NCI-H510A treated with DMSO at 0.1 percent for 48 hours (cell line): ENCODE results near the gene LPGAT1.
"Not testable (repeated sequence)": the region's sequence is repeated elsewhere in the genome, so short reads cannot be mapped to it uniquely, and the experiment has no call there.

Experiments used
- DNase-seq: peaks from one replicate; lab custom pipeline; 2025; lab: John Stamatoyannopoulos, UW

Gene LPGAT1, protein sequence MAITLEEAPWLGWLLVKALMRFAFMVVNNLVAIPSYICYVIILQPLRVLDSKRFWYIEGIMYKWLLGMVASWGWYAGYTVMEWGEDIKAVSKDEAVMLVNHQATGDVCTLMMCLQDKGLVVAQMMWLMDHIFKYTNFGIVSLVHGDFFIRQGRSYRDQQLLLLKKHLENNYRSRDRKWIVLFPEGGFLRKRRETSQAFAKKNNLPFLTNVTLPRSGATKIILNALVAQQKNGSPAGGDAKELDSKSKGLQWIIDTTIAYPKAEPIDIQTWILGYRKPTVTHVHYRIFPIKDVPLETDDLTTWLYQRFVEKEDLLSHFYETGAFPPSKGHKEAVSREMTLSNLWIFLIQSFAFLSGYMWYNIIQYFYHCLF

GRCh38 chr1:211830328-211831142, at the start of gene LPGAT1:
TSS of gene LPGAT1 (minus strand) at chr1:211830763. CDS start at chr1:211829296, 1,467 bp downstream.
- DNase-seq: peak; percentile 71

- DNase-seq: no peak
These were observed 48.9 kb upstream of the LPGAT1 start for GRCh38 chr1:211879475-211879874.

DNA sequence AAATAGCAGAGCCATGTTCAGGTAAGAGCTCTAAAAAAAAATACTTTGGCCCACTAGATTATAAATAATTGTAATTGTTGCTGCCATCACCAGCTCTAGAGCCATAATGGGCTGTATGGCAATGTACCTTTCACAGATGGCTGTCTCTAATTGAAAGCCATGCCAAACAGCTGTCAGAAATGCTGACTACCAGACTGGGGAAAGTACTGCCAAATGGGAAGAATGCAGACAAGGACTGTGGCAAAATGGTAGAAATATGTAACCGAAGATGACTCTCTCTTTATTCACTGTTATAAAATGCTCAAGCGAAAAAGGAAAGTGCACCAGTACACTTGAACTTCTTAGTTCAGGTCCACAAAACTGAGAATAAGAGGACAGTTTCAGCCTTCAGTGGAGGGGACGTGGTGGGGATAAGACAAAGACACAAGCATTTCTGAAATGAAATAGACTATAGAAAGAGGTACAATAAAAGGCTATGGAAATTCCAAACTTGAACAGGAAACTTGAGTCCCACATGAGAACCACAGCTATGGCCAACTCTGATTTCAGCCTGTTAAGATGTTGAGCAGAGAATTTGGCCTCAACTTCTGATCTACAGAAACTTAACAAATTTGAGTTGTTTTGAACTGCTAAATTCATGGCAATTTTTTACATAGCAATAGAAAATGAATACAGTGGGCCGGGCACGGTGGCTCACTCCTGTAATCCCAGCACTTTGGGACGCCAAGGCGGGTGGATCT, 46.5 kb upstream of the LPGAT1 start:
- DNase-seq: no peak

DNA sequence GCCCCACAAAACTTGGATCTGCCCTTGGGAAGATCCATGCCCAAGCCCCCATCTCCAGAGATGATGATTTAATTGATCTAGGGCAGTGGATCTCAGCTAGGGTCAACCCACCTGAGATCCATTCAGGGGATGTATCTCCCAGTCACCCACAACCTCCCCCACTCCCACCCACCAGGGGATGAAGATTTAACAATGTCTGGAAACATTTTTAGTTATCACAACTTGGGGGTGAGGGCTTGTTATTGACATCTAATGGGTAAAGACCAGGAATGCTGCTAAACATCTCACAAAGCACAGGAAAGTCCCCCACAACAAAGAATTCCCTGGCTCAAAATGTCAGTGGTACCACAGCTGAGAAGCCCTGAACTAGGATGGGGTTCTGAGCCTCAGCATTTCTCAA, 45.0 kb upstream of the LPGAT1 start:
- DNase-seq: no peak

DNA sequence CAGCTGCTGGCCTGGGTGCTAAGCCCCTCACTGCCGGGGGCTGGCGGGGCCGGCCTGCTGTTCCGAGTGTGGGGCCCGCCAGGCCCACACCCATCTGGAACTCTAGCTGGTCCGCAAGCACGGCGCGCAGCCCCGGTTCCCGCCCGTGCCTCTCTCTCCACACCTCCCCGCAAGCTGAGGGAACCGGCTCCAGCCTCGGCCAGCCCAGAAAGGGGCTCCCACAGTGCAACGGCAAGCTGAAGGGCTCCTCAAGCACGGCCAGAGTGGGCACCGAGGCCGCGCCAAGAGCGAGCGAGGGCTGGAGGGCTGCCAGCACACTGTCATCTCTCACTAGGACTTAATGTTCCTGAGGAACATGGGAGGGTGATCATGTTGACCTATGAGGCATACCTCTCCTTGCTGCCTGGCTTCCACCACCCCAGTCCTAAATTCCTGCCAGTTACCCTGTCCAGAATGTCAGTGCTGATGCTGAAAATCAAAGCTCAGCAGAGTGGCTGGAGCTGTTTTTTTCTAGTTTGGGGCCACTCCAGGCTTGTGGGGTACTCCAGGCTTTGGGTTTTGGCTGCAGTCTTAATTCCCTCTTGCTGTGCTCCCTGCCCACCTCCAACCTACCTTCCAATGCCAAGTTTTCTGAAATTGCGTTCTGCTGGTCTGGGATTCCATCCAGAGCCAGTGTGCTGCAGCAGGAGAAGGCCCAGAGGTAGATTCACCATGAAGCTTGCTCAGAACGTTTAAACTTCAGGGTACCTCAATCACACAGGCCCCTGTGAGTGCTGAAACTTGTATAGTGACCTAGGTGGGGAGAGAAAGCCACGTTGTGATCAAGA, 44.2 kb upstream of the LPGAT1 start:
- no peak for DNase-seq

DNA sequence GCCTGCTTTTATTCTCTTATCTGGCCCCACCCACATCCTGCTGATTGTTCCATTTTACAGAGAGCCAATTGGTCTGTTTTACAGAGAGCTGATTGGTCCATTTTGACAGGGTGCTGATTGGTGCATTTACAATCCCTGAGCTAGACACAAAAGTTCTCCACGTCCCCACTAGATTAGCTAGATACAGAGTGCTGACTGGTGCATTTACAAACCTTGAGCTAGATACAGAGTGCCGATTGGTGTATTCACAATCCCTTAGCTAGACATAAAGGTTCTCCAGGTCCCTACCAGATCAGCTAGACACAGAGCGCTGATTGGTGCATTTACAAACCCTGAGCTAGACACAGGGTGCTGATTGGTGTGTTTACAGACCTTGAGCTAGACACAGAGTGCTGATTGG, 43.2 kb upstream of the LPGAT1 start:
- DNase-seq: not testable (repeated sequence)

- DNase-seq: no peak
These were observed 39.6 kb upstream of the LPGAT1 start for GRCh38 chr1:211870156-211870555.

DNA sequence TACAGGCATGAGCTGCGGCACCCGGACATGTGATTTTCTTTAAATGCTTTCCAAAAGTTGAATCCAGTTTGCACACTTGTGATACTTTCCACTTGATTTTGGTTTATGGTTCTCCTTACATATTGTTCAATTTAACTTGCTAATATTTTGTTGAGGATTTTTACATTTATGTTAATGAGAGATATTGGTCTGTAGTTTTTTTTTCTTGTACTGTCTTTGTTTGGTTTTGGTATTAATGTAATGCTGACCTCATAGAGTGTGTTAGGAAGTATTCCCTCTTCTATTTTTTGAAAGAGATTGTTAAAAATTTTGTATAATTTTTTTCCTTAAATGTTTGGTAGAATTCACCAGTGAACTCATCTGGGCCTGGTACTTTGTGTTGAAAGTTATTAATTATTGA, 34.6 kb upstream of the LPGAT1 start:
- no peak for DNase-seq

DNA sequence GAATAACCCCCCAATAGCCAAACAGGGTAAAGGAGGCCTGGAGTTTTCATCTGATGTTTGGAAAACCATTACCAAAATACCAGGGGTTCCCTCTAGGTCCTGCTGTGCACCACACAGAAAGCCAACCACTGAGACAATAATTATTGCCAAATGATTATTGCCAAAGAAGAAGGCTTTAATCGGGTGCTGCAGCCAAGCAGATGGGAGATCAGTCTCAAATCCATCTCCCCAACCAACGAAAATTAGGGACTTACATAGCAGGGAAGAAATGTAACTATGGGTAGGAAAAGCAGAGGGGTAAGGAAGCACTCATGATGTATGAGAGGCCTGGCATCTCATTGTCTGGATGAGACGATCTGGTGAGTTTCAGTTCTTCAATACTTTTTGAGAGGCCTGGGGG, 28.8 kb upstream of the LPGAT1 start:
- no peak for DNase-seq

- no peak for DNase-seq
These were observed 20.6 kb upstream of the LPGAT1 start for GRCh38 chr1:211851174-211851573.

GRCh38 chr1:211843507-211844298, 13.1 kb upstream of the LPGAT1 start:
- no peak for DNase-seq

GRCh38 chr1:211843018-211843417, 12.5 kb upstream of the LPGAT1 start:
- no peak for DNase-seq

DNA sequence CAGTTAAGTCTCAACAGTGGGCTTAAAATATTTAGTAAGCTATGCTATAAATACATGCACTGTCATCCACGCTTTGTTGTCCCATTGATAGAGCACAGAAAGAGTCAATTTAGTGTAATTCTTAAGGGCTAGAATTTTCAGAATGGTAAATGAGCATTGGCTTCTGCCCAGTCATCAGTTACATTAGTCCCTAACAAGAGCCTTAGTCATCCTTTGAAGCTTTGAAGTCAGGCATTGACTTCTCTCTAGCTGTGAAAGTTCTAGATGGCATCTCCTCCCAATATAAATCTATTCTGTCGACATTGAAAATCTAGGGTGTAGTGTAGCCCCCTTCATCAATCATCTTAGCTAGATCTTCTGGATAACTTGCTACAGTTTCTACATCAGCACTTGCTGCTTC, 12.0 kb upstream of the LPGAT1 start:
- DNase-seq: no peak

GRCh38 chr1:211839106-211839505, 8.5 kb upstream of the LPGAT1 start:
- no peak for DNase-seq

GRCh38 chr1:211833174-211833820, 2.7 kb upstream of the LPGAT1 start:
- no peak for DNase-seq

- DNase-seq: no peak
These were observed 2.1 kb upstream of the LPGAT1 start for GRCh38 chr1:211832661-211833060.

DNA sequence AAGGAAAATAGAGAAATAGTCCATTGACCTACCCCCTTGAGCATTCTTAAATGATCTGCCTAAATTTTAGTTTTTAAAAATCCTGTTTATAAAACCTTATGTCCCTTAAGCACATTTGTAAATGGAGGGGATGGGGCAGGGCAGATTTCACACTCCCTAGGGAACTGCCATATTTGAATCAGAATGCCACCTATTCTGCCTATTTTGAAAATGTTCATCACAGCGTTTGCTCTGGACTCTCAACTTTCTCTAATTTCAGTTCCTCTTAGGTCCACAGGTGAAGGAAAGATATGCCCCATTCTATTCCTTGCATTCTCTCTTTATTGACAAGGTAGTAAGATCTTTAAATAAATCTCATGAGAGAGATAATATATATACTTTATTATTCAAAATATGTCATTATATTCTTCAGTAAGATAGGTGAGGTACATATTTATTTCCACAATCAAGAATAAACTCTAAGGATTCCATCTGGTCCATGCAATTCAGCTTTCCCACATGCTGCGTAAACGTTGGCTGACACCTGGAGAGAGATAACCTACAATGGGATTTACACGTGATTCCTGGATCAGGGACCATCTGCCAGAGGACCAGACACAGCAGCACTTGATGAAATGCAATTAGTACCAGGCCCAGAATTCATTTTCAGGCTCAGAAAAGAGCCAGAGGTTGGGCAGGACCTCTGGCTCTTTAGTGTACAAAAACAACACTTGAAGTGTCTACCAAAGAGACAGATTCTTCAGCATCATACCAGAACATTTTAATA, 1.2 kb upstream of the LPGAT1 start:
- peak; percentile 63 for DNase-seq

- no peak for DNase-seq
These were observed 572 bp downstream of the LPGAT1 start for GRCh38 chr1:211830055-211830327.

GRCh38 chr1:211829343-211830054, 1.1 kb downstream of the LPGAT1 start:
- DNase-seq: peak; percentile 76
